Urothelium cell line (cell line): Measurements from ENCODE around the gene CELF2.

ENCODE experiments used
- DNase-seq: peaks from one replicate; pipeline ENCODE4 v3.0.0; 2011; ENCODE audit warnings: low spot score, mixed read lengths
- FAIRE-seq: peaks from 2 replicates; lab custom pipeline; 2011; peaks lifted over from hg19 to GRCh38; lab: Jason Lieb, UNC

CELF2 gene

DNA sequence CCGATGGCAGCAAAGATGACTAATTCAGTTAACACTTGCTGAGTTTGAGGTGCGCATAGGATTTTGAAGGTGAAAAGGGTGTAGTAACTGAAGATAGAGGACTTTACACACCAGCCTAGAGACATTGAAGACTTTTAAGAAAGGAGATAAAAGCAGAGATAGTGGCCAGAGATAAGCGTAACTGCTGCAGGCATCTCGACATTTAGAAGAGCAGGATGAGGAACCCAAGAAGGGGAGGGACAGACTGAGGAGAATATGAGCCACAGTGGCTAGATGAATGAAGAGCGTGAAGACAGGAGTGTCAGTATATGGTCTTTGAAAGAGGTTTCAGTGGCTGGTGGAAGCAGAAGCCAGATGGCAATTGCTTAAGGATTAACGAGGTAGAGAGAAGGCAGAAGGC, 71.6 kb downstream of the CELF2 start:
- FAIRE-seq (no peak), DNase-seq (no peak)

GRCh38 chr10:11091517-11092102, 73.9 kb downstream of the CELF2 start:
- no peak for DNase-seq
- no peak for FAIRE-seq

GRCh38 chr10:11093771-11094736, 76.4 kb downstream of the CELF2 start:
- no peak for DNase-seq
- FAIRE-seq: no peak

DNA sequence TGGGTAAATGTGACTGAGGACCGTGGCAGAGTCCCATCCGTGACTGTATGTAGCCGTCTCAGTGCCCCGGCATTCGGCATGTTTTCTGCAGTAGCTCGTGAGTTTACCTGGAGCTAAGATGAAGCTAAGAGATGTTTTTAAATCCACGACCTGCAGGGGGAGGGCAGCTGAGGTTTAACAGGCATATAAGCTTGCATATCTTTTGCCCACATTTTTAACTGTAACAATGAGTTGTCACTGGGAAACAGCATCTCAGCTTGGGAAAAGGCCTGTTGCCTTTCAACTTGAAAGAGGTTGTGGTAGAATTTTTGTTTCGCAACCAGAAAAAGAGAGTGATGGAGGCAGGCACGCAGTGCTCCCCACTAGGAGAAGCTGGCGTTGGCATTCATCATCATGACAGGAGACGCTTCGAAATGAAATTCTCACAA, 77.7 kb downstream of the CELF2 start:
- FAIRE-seq: no peak
- DNase-seq: no peak

DNA sequence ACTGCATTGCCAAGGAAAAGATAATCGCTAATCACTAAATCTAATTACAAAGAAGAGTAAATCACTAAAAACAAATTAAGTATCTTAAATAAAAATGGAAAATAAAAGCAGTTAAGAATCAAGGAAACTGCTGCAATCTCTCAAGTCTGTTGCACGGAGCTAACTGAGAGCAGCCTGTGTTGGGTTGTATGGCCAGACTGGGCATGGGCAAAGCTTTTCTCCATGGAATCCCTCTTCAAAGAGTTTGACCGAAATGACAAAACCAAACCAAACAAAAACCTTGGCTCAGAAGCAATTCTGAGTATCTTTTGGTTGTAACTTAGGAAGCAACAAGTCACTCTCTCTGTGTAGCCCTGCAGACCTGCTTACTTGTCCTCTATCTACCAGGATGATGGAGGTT, 78.8 kb downstream of the CELF2 start:
- DNase-seq (no peak), FAIRE-seq (no peak)

- no peak for FAIRE-seq
- DNase-seq: no peak
These were observed 80.0 kb downstream of the CELF2 start for GRCh38 chr10:11097686-11098085.

DNA sequence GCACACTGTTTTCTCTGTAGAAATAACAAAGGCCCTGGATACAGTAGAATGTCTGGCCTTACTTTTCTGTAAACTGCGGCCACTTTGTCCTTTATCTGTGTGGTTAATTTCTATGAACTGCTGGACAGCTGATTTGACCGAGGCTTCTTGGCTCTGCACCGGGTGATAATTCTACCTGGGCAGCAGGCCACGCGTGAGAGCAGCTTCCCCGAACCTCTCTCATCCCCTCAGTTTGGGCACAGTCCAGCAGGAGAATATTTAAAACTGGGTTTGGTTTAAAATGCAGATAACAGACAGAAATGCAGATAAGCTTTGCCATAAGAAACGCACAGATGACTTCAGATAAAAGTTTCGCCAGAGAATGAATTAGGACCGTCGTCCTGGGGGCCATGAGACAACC, 81.0 kb downstream of the CELF2 start:
- DNase-seq (no peak), FAIRE-seq (no peak)

- FAIRE-seq (no peak), DNase-seq (no peak)
These were observed 87.4 kb downstream of the CELF2 start for GRCh38 chr10:11104772-11105675.

DNA sequence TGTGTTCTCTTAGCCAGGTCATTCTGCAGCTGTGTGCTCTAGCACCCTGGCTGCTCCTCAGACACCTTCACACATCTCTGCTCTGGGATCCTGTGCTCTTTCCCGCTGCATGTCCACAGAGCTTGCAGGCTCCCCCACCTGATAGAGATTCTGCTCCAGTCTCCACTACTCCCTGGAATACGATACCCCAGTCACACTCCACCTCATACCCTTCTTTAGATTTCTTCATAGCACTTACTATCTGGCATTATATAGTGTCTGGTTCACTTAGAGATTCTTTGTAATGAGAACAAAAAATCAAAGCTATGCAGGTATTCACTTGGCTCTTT, 88.0 kb downstream of the CELF2 start:
- no peak for DNase-seq
- FAIRE-seq: no peak

DNA sequence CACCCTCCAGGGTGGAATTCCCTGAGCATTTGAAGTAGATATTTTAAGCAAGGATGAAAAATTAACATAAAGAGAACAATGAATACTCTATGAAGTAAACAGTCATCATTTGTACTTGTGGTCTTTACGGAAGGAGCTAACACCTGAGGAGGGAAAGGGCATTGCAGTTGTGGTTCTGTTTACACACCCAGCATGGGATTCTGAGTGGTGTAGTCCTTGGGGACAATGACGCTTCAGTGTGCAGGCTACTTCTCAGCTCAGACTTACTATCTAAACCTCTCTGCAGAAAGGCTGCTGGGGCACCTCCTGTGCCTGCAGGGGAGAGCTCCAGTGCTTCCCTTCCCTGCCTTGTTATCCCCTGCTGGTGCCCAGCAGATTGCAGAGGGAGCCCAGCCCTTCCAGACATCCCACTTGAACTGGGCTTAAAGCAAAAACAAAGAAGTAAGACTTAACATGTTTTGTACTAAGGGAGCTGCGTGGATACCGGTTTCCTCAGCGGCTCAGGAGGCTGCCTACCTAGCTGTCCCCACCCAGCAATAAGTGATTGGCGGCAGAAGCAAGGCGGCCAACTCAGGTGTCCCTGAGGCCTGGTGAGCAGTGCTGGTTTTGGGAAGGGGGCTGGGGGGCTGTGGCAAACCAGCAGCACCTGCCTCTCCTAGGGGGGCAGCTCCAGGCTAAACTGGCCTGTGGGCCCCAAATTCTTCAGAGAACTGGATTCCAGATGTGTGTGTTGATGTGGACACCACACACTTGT, 89.1 kb downstream of the CELF2 start:
- FAIRE-seq (no peak), DNase-seq (no peak)

GRCh38 chr10:11107948-11108347, 90.3 kb downstream of the CELF2 start:
- FAIRE-seq (no peak), DNase-seq (no peak)

GRCh38 chr10:11108356-11108755, 90.7 kb downstream of the CELF2 start:
- FAIRE-seq (no peak), DNase-seq (no peak)

- no peak for FAIRE-seq
- no peak for DNase-seq
These were observed 91.9 kb downstream of the CELF2 start for GRCh38 chr10:11109590-11109989.

DNA sequence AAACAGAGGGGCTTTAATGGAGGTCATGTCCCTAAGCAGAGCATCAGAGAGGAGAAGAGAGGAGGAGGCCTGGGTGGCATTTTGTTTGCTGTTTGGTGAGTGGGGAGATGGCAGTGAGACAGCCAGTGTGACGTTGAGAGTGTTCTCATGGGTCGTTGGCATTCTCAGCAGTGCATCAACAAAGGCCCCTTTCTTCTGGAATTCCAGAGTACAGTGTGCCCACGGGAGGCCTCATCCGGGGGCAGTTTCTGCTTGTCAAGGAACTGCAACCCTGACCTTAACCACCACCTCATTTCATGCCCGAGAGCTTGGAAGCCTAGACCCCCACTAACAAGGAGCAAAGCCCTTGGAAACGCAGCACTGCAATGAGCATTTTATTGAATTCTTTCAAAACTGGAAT, 92.9 kb downstream of the CELF2 start:
- DNase-seq (no peak), FAIRE-seq (no peak)

DNA sequence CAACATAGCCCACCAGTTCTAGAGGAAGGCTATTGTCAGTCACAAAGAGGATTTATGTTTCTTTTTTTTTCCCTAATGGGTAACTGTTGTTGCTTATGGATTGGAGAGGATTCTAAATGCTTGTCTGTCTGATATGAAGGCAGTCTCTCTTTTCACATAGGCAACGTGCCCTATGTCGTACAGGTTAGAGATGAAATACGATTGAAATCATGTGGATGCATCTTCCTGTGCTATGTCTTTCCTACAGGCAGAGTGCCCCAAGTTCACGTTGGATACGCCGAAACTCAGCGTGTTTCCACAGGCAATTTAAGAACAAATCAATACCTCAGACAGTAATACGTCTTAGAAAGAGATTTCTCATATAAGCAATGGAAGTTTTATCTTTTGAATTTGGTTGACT, 93.8 kb downstream of the CELF2 start:
- DNase-seq (no peak), FAIRE-seq (no peak)

DNA sequence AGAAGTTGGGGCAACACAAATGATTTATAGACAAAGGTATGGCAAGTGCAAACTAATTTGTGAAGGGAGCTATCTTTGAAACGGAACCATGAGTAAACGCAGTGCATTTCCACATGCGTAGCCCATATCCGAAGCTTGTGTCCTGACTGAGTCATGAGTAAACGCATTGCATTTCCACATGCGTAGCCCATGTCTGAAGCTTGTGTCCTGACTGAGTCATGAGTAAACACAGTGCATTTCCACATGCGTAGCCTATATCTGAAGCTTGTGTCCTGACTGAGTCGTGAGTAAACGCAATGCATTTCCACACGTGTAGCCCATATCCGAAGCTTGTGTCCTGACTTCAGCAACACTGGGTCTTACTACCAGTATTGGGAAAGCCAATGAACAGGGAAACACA, 95.0 kb downstream of the CELF2 start:
- DNase-seq (no peak), FAIRE-seq (no peak)

DNA sequence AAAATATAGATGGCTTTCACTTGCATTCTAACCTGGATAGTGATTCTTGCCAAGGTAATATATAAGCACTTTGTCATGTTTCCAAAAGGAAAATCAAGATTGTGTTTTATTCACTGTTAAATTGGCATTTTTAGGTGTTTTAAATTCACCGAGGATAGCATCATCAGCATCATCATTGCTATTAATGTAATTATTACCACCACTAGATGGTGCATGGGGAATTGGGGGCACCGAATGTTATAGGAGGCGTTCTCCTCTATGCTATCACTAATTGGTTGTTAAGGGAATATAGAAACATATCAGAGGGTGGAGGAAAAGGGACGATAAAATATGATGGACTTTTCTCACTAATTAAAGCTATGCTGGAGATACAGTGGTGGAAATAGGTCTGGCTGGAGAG, 95.5 kb downstream of the CELF2 start:
- no peak for FAIRE-seq
- DNase-seq: no peak

- no peak for DNase-seq
- no peak for FAIRE-seq
These were observed 96.6 kb downstream of the CELF2 start for GRCh38 chr10:11114269-11114668.

DNA sequence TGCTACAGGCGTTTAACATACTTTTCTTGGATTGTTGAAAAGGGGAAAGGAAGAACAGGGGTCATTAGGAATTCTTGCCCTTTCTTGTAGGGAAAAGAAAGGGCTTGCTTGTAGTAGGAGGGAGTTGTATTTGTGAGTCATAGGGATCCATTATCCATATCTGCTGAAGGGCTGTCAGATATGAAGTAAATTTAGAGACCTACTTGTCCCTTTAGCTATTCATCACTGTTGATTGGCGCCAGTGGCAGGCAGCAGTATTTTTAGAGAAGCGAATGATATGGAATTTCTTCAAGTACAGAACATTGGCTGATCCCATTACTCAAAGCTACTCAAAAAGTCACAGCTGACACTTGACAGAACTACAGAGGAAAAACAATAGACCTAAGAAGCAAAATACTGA, 97.7 kb downstream of the CELF2 start:
- DNase-seq: no peak
- FAIRE-seq: no peak

DNA sequence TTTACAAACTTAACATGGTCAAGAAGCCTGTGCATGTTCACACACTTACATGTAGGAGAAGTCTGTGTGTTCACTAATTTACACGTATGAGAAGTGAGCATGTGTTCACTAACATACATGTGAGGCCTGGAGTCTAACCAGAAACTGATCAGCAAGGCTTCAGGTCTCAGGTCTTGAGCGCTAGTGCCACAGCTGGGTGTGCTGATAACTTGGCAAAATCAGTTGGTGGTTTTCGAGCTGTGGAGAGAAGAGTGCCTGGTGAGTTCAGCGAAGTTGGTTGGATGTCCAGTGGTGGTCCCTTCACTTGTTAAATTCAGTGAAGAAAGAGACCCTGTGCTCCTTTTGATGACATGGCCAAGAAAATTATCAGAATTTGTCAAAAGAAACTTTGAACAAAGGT, 98.7 kb downstream of the CELF2 start:
- FAIRE-seq (no peak), DNase-seq (no peak)

DNA sequence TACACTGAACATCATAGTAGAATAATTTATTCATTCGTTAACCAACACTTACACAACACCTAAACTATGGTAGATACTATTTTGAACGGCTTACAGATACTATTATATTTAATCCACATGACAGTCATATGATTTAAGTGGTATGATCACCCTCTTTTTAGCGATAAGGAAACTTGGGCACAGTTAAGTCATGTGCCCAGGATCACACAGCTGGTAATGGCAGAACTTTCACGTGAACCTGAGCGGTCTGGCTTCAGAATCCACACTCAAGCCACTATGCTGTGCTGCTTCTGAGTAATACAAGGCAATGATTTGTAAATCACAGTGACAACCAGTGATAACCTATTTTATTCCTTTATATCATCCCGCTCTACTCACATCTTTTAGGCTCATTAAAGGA, 99.1 kb downstream of the CELF2 start:
- DNase-seq (no peak), FAIRE-seq (no peak)
